GM21825 (cell line): ENCODE data around the gene ITGB5.

ENCODE experiments used
- ATAC-seq: cut with Tn5 transposase; IDR thresholded peaks from one replicate; pipeline ENCODE4 v1.9.1; 2021; ENCODE audit warnings: mild to moderate bottlenecking, moderate library complexity; ENCODE audit not compliant: unreplicated experiment

ITGB5 gene, protein sequence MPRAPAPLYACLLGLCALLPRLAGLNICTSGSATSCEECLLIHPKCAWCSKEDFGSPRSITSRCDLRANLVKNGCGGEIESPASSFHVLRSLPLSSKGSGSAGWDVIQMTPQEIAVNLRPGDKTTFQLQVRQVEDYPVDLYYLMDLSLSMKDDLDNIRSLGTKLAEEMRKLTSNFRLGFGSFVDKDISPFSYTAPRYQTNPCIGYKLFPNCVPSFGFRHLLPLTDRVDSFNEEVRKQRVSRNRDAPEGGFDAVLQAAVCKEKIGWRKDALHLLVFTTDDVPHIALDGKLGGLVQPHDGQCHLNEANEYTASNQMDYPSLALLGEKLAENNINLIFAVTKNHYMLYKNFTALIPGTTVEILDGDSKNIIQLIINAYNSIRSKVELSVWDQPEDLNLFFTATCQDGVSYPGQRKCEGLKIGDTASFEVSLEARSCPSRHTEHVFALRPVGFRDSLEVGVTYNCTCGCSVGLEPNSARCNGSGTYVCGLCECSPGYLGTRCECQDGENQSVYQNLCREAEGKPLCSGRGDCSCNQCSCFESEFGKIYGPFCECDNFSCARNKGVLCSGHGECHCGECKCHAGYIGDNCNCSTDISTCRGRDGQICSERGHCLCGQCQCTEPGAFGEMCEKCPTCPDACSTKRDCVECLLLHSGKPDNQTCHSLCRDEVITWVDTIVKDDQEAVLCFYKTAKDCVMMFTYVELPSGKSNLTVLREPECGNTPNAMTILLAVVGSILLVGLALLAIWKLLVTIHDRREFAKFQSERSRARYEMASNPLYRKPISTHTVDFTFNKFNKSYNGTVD

DNA sequence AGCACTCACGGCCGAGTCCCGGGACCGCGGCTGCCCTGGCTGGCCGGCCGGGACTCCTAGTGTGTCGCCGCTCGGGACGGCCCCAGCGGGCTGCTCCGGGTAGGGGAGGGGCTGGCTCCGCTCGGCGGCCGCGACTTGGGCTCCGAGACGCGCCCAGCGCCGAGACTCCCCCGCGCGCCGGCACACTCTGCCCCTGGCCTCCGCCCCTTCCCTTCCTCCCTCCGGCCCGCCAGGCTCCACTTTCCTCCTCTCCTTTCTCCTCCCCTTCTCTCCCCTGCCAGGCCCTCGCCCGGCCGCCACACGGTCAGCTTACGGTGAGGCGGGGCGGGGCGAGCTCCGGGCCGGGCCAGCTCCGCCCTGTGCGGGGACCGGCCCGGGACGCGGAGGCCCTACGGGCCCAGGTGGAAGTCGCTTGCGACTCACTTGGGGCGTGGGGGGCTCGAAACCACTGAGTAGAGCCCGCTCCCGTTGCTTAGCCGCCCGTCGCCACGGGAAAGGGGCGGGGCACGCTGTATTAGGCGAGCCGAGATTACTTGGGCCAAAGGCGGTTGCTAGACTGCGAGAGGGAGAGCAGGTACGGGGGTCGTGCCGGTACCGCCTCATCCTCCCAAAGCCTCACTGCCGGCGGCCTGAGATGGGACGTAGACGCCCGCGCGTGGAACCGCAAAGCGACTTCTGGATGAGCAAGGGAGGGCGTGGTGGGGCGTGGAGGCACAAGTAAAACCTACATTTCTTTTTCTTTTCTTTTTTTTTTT is at the start of gene ITGB5:
Gene ITGB5, minus strand, starts transcription at position 189 of the 755 bp plus-strand sequence. CDS start 365 bp downstream, outside the sequence.
- no peak for ATAC-seq

- no peak for ATAC-seq
These were observed 48.8 kb upstream of the ITGB5 start for GRCh38 chr3:124935794-124936542.

- ATAC-seq, result no peak
These were observed 48.1 kb upstream of the ITGB5 start for GRCh38 chr3:124935264-124935663.

- ATAC-seq, result no peak
These were observed 47.4 kb upstream of the ITGB5 start, which contains the start of gene MUC13 for GRCh38 chr3:124934577-124934976. Gene MUC13, minus strand, starts transcription at chr3:124934751. Its CDS starts 39 bp downstream, at chr3:124934712.

GRCh38 chr3:124928333-124929202 is 41.4 kb upstream of the ITGB5 start:
- no peak for ATAC-seq

DNA sequence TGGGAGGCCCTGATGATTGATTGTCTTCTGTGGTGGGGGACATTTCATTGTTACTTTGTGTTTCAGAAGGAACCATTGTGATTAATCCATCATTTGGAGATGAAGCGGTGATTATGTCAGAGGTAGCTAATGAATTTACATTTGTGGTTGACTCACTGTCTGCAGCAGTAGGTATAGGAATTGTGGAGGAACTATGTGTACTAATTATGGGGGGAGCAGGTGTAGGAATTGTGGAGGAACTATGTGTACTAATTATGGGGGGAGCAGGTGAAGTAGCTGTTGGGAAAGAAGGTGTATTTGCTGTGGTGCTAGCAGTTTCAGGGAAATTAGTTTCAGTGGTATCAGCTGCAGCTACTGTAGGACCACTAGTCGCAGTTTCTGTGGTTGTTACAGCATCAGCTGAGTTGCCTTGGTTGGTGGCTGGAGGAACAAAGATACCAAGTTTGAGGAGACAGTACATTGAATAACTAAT is 40.4 kb upstream of the ITGB5 start:
- ATAC-seq, result no peak

DNA sequence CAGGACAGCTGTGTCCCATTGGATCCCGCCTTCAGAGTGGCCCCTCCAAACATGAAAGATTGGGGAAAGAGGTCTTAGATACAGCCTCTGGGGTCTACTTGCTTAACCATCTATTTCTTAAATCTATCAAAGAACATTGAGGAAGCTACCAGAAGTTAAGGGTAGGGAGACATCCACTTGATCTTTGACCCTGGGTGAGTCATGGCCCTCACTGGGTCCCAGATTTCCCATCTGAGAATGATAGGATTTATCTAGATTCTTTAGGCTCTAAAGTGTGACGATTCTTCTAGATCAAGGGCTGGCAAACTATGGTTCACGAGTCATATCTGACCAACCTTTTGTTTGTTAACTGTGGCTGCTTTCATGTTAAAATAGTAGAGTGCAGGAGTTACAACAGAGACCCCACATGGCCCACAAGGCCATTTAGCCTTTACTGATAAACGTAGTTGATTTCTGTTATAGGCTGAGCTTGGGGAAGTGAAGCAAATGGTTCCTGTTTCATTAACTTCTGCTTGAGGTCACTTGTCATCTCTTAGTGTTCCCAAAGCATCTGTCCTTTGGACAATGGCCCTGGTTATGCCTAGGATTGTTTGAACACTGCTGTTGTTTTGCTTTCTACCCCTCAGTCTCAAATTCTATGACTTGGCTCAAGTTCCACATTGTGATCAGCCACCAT is 39.4 kb upstream of the ITGB5 start:
- ATAC-seq, result no peak

- no peak for ATAC-seq
These were observed 37.6 kb upstream of the ITGB5 start for GRCh38 chr3:124924741-124925140.

- ATAC-seq, result no peak
These were observed 36.7 kb upstream of the ITGB5 start for GRCh38 chr3:124923833-124924232.

DNA sequence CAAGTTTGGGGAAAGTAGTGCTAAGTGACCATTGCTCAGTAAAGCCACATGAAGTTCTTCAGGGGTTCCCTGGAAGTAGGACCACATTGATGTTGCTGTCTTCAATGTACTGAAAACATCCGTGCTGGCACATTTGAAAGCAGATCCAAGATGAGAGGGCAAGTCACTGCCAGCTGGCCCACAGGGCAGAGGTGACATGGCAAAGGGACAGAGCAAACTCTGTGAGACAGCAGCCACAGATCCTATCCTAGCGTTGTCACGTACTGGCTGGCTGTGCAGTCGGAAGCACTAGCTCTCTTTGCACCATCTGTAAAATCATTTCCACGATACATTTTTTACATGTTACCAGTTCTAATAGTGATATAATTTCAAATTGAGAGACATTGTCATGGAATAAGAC is 33.6 kb upstream of the ITGB5 start:
- ATAC-seq, result no peak

DNA sequence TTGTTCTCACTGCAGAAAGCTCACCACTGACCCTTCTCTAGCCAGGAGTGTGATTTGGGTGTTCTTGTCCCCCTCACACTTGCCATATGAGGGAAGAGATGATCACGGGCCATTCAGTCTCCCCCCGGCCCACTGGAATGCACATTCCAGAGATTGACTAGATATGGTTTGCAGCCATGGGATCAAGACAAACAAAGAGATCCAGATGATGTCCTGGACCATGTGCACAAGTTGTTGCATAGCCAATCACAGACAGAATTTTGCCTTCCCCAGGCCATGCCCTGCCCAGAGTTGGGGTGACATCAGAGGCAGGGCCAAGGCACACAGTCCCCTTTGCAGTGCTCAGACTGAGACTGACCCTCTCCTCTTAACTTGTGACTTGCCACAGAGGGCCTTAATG is 32.6 kb upstream of the ITGB5 start:
- ATAC-seq, result no peak

DNA sequence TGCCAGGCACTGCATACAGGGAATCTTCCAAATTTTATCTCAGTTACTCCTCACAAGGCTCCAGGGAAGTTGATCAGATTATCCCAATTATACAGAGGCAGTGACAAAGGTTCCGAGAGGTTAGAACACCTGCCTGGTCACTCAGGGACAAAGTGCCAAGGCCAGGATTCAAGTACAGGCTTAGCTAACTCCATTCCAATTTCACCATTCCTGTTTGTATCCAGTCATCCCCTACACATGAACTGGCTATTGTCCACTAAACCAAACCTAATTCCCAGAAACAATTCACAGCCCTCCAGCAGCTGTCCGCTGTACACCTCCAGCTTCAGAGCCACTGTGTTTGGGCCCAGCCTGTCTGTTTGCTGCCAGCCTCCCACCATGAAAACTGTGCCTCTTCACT is 31.4 kb upstream of the ITGB5 start:
- no peak for ATAC-seq

DNA sequence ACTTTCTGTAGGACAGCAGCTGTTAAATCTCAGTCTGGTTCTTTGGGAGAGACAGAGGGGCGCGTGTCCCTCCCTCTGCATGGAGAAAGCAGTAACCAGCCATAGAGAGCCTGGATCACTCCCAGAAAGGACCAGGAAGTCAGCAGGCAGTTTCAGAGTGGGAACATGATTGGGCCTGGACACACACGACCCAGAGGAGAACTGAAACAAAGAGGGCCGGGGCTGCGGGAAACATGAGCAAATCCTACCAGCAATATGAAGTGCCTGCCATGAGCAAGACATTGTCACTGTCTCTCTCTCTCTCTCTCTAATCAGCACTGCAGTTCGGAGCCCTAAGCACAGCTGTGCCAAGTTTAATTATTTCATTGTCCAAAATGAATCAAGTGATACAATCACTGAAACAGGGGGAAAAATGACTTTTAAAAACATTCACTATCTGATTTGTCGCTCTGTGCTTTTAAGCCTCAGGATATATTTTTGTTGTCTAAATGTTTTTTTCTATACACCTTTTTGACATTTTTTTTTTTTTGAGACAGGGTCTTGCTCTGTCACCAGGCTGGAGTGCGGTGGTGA is 29.8 kb upstream of the ITGB5 start:
- ATAC-seq, result no peak

DNA sequence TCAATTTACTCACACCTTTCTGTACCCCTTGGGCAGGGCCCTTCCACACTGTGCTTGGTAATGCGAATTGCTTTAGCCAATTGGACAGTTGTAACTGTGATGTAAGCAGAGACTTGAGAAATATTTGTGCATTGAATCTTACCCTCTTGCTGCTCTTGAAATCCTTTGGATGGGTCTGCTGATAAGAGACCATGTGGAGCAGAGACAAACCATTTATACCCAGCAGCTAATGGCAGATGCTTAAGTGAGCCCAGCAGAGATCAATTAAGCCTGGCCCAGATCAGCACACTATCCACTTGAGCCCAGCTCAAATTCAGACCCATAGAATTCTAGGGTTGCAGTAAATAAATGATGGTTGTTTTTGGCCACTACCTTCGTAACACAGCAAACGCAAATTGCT is 28.1 kb upstream of the ITGB5 start:
- ATAC-seq, result no peak

GRCh38 chr3:124907957-124908356 is 20.8 kb upstream of the ITGB5 start:
- no peak for ATAC-seq

DNA sequence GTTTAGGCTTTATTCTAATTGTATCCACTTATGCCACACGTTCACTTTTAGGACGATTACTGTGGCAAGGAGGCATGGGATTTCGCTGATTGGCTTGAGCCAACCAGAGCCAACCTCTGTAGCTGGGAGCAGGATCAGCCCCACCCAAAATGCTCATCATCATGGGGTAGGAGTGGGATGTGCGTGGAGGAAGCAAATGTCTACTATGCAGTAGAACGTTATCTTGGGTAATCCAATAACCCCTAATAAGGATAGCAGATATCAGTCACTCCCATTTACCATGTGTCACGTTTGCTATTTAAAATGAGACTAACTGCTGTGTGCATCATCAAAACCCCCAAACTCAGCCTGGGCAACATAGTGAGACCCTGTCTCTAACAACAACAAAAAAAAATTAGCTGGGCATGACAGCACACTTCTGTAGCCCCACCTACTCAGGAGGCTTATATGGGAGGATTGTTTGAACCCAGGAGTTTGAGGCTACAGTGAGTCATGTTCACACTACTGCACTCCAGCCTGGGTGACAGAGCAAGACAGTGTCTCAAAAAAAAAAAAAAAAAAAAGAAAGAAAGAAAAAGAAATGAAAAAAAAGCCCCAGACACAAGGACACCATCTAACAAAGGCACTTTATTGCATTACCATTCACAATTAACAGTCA is 17.8 kb upstream of the ITGB5 start:
- no peak for ATAC-seq

DNA sequence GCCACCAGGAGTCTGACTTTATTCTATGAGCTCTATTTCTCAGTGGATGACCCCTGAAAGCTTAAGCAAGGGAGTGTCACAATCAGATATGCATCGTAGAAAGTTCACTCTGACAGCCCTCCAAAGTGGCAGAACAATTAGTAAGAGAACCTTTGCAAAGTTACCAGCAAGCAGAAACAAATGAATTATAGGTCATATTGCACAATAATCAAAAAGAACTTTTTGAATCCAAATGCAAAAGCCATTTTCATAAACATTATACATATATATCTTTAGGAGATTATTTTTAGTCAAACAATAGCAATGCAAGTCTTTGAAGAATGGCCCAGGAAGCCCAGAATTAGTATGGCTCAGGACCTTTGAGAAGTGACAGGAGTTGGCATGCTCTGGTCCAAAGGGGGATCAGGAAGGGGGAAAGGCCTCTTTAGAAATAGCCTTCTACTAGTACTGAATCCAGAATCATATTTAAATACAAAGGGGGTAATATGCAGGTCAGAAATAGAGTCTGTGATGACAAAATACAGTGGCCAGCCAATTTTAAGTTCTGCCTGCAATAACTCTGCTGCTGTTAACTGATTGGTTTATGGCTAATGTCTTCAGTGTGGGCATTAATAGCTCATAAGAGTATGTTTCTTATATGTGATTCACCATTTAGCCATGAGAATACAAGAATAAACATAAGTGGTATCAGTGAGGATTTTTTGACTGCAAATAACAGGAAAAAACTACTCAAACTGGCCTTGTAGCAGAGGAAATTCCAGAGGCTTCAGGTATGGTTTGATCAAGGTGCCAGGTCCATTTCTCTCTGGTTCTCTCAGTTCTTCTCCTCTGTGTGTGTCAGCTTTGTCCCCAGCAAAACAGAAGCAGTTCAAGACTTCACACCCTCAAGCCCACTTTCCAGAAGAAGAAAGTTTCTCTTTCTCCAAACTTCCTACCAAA is 17.0 kb upstream of the ITGB5 start:
- ATAC-seq, result no peak
